Right kidney (tissue), 1 donor: Measurements from ENCODE around the gene TTYH3.
"Not testable (repeated sequence)": the region's sequence is repeated elsewhere in the genome, so short reads cannot be mapped to it uniquely, and the experiment has no call there.

Experiments used
- DNase-seq: peaks from one replicate; pipeline ENCODE4 v3.0.0-alpha.2; 2016

Gene TTYH3

DNA sequence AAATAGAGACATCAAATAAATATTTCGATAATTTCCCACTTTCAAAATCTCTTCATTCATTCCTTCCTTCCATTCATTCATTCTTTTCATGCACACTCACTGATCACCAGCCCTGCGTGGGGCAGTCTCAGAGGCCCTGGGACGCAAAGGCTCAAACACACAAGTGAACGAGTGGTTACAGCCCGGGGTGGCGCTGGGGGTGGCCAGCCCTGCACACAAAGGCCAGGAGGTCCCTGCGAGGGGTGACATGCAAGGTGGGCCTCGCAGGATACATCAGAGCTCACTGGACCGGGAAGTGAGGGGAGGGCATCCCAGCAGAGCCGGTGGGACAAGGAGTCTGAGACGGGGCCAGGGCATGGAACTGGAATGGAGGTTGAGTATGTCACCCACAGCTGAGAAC lies 29.9 kb upstream of the TTYH3 start:
- no peak for DNase-seq

DNA sequence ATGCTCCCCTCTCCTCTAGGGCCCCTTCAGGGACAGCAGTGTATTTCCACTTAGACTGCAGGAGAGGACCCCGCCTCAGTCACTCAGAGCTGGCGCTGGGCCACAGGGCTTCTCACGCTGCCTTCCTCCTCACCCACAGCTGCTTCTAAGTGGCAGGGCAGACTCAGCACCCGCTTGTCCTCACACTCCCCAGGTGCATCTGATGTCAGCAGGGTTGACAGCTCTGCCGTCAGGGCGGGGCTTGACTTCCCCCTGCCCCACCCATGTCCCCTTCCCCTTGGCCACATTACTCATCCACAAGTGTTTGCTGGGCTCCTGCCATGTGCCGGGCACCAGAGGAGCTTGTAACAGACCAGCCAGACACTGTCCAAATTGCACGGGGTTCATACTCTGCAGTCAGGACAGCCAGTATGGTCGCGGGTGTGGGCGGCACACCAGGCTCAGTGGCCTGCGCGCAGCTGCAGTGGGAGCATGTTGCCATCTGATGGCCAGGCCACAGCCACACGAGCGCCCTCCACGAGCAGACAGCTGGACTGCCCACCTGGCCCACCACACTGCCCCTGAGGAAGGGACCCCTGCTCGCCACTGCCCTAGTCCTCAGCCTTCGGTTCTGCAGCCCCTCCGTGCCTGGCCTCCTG lies 29.3 kb upstream of the TTYH3 start:
- DNase-seq = no peak

DNA sequence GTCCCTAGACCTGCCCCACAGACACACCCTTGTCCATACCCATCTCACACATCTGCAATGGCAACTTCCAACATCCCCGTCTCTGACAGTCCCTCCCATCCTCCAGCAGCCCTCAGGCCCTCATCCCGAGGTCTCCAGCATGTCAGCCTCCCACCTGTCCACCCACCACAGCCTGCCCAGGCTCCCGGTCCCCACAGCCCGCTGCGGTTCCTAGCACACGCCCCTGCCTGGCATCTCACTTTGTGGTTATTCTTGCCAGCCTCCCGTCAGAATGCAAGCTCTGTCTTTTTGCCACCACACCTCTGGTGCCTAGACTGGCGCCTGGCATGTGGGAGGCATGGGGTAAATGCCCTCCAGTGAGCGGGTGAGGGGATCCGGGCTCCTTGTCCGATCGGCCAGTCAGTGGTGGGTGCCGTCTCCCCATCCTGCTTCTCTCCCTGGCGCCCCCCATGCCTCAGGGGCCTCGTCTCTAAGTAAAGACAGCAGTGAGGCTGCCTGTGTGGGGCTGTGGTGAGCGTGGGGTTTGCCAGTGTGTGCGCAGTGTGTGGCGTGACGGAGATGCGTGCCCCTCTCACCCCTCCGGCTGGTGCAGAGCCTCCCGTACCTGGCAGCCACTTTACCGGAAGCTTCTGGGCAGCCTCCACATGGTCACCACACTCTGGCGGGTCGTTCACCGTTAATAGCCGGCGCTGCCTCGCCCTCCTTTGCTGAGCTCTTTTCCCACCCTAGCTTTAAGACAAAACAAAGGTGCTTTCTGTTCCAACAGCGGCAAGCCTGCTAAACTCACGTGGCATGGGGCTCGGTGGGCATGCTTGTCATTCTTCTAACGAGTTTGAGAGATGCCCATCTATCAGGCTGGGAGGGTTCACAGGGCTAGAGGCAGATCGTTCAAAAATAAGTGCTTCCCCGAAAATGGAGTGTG lies 28.5 kb upstream of the TTYH3 start:
- DNase-seq = no peak

DNA sequence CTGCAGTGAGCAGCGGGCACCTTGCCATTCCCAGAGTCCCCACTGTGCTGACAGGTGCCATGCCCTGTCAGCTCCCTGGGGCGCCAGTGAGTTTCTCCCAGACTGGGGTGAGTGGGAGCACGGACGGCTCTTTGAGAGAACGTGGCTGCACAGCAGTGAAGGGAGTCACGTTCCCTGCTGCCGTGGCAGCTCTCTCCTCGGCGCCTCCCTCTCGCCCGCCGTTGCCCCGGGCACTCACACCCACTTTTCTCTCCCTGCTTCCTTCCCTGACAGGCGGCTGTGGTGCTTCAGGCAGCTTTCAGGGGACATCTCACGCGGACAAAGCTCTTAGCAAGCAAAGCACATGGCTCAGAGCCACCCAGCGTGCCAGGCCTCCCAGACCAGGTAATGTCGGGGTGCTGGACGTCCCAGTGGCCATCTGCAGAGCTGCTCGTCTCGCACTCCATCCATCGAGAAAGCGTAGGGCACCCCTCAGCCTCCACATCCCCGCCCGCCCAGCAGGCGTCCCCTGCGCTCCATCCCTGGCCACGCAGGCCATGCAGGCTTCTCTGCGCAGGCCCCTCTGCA lies 27.1 kb upstream of the TTYH3 start:
- DNase-seq = no peak

DNA sequence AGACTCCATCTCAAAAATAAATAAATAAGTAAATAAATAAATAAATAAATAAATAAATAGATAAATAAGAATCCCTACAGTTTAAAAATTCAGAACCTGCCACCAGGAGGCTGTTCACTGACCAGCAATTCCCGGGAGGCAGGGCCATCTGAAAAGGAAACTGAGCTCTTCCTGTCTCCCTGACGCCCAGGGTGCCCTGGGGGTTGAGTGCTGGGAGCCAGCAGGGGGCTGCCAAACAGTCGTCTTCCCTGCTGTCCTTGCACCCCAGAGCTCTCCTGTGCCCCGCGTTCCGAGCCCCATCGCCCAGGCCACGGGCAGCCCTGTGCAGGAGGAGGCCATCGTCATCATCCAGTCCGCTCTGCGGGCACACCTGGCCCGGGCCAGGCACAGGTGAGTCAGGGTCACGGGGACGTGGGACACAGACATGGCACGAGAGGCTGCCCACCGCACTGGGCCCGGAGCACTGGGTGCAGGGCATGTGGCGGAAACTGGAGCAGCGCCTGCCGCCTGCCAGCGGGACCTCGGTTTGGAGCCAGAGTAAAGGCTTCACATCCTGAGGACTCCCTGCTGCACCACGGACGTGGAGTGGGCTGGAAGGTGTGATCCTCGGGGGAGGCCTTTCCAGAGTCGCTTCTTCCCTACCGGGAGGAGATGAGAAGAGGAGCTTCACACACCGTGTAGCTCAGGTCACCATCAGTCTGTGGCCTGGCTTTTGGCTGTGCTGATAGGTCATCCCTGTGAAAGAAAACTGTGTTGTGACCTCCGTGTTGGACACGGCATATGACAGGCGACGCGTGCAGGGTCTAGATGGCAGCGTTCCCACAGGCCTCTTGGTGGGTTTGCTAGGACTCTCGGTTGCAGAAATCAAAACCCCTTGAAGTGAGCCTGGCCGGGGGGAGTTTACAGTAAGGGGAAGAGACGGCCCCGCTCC lies 25.9 kb upstream of the TTYH3 start:
- DNase-seq = no peak

DNA sequence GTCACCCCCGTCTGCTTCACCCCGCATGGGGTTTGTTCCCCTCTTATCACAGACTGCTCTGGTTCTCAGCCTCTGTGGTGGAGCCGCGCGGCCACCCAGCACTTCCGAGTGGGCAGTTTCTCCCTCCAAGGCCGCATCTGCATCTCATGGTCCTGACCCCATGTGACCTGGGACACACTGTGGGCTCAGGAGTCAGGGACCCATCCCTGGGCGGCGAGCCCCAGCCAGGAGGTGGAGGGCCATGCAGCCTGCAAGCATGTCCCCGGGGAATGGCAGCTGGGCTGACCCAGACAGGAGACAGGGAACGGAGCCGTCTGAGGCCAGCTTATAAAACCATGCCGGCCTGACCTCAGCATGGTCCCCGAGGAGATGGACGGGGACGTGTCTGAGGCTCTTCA lies 25.2 kb upstream of the TTYH3 start:
- DNase-seq = no peak

DNA sequence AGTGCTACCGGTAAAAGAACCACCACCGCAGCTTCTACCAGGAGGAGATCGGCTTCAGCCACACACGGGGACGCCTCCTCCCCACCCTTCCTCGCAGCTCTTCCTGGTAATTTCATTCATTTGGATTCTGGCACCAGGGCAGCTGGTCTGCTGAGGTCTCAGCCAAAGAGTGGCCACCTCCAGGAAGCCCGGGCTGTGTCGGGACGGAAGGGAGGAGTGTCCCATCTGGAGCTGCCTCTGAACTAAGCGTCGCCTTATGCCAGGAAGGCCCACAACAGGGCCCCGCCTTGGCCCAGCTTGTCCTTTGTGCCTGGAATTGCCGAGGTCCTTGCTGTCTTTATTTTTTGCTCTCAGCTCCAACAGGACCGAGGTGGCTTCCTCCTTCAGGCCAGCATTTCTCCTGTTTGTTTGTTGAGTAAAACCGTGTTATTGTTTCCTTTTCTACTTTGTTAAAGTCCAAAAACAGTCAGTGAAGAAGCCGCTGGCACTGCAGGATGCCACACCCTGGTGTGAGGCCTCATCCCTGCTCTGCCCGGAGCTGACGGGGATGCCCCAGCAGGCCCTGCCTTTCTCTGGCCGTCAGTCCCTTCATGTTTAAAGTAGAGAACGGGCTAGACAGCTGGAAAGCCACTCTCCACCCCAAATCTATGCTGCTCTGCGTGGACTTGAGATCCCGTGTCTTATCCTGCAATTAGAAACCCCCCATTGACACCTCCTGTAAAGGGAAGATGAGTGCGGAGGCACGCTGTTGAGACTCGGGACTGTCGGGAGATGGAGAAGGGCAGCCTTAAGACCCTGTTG lies 24.5 kb upstream of the TTYH3 start:
- no peak for DNase-seq

DNA sequence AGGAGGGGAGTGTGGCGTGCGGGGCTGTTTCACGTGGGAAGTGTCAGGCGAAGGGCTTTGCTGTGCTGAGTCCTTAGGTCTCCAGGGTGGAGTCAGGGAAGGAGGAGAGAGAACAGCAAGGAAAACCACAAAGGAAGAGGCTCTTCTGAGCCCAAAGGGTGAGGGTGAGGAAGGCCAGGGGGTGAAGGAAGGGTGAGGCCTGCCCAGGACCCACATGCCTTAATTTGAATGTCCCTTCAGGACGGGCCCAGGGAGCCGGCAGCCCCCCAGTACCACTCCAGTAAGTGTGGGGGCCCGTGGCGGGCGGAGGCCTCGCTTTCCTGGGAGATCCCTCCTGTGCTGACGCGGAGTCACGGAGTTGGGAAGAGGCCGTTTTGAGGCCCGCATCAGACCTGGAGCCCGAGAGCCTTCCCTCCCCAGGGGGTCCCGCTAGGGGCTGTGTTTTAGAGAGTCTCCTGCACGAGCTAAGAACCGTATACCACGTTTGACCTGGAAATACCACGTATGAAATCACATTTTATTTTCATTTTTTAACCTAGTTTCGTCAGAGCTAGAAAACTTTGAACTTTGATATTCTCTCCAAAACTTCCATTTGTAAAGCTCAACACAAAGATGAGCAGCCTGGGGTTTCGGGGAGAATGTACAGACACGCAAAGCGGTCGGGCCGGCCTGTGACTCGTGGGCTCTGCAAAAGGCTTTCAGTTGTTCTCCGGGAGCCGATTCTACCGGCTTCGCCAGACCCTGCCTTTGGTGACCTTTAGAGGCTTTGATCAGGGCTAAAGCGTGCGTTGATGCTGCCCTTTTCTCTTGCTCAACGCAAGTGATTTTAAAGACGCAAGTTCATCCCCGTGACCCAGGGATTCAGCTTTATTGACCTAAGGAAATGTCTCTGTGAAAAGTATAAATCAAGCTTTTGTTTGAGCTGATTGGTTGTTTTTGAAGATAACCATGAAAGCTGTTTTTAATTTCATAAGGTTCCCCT lies 23.6 kb upstream of the TTYH3 start:
- no peak for DNase-seq

DNA sequence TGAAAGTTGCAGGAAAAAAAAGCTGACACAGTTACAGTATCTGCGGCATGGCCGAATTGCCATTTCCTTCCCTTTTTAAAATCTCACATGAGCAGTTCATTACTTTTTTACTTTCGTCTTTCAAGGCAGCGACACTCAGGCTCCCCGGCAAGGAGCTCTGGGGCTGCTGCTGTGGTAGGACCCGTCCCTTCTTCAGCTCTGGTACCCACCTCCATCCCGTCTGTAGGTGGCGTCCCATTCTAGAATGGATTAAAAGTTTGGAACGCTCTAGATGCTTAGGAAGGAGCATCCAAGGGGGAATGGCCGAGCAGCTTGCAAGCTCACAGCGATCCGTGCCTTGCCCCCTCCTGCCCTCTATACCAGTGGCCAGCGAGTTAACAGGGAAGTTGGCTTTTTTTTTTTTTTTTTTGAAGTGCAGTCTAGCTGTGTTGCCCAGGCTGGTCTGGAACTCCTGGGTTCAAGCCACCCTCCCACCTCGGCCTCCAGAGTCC lies 22.8 kb upstream of the TTYH3 start:
- no peak for DNase-seq

DNA sequence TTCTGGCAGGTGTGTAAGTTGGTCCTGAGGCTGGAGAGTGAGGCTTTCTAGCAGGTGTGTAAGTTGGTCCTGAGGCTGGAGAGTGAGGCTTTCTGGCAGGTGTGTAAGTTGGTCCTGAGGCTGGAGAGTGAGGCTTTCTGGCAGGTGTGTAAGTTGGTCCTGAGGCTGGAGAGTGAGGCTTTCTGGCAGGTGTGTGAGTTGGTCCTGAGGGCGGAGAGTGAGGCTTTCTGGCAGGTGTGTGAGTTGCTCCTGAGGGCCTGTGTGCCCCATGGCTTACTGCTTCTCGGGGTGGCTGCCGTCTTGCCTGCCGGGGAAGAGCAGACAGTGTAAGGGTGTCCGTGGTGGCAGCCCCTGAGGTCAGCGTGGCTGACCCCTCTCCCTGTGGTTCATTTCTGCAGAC lies 22.1 kb upstream of the TTYH3 start:
- not testable (repeated sequence) for DNase-seq

DNA sequence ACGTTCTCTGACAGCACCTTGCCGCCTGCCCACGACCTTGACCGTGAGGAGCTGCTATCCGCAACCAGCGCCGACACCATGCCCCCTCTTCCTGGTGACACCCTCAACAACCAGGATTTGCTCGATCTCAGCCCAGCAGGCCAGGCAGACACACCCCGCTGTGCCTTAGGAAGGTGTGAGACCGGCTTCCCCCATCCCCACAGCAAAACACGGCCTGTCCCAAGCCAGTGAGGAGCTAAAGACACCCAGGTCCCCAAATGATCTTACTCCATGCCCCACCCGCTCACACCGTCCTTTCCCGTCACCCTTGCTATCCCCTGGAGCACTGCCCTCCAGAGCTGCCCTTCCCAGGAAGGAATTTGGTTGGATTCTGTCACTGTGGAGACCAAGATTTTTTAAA lies 21.3 kb upstream of the TTYH3 start:
- no peak for DNase-seq

DNA sequence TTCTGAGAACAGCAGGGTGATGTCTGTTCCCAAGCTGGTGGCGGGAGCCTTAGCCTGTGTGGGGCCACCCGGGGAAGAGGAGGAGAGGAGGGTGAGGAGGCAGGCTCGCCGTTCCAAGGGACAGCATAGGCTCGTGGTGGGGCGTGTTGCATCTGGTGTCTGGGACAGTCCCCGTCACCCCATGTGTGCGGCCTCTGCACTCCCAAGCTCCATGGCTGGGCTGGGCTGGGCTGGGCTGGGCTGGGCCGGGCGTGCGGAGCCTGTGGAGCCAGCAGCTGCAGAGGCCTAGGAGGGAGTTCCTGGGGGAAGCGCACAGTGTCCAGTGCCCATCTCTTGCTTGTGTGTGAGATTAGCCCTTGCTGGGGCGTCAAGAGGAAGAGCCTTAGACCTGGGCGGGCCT lies 20.9 kb upstream of the TTYH3 start:
- DNase-seq = no peak

DNA sequence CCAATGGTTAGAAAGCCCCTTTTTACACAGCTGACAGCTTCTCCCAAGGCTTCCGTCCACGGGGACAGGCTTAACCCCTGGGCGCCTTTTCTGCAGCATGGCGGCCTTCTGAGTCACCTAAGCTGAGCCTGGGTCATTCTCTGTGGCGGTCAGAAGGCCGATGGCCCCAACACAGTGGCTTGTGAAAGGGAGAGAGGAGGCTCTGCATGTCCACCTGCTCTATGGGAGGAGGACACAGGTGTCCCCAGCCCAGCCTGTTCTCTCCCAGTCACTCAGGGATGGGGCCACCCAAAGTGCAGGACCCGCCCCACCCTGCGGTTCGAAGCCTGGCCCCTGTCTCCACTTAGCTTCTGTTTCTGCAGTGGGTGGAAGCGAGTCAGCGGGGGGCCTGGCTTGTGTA lies 20.4 kb upstream of the TTYH3 start:
- no peak for DNase-seq

DNA sequence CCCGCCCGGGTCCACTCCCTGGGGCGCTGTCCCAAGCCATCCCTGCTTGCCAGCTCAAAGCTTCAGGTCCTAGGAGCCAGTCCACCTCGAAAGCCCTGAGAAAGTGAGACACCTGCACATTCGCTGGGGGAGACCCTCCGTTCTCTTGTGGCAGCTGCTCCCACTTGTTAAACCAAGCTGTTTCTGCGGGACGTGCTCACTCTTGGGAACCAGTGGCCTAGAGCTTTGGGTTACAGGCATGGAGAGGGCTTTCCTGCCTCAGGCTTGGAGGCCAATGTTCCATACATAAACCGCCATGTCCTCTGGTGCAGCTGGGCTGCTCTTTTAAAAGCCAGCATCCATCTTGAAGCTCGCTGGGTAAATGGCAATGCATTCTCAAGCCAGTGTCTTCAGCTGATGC lies 19.9 kb upstream of the TTYH3 start:
- DNase-seq = no peak

DNA sequence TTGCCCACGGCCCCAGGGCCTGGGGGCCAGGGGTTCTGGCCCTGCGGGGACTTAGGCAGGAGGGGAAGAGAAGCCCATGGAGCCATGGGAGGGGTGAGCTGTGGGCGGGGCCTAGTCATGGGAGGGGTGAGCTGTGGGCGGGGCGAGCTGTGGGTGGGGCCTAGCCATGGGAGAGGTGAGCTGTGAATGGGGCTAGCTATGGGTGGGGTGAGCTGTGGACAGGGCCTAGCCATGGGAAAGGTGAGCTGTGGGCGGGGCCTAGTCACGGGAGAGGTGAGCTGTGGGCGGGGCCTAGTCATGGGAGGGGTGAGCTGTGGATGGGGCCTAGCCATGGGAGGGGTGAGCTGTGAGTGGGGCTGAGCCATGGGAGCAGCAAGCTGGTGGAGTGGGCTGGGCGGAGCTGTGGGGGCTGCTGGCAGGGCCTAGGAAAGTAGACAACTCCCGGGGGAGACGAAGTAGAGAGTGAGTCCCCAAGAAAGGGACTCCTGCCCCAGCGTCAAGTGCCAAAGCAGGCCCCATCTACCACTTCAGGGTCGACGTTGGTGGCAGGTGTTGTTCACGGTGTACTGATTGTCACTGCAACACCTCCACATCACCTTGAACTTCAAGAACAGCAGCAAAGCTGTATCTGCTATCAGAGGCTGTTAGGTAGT lies 19.2 kb upstream of the TTYH3 start:
- no peak for DNase-seq

DNA sequence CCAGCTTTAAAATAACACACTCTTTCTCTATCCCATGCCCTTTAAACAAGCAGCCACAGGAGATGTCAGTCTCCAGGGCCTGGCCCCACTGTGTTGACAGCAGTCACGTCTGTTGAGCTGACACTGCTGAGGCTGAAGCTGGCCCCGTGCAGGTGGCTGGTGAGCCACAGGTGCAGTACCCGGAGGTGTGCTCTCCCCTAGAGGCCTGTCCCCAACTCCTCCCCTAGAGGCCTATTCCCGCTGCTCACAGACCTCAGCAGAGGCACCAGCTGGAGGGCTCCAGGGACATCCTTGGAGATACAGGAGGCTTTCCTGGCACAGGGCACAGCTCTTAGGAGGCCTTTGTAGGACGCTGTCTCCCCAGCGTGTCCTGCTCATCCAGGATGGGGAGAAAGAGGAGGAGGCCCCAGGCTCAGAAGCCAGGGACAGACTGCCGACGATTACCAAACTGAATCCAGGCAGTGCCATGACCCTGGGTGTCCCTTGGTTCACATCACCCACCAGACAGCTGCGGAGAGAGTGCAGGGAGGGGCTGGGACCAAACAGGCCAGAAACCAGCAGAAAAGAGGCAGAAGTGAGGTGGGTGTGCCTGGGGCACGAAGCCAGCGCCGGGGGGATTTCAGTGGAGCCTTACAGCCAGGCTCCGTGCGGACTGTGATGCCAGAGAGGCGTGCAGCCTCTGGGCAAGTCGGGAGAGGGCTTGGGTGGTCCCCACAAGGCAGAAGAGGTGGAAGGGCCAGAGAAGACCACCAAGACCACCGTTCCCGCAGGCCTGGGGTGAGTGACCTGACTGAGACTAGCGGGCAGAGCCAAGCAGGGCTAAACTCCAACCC lies 18.5 kb upstream of the TTYH3 start:
- DNase-seq = no peak

DNA sequence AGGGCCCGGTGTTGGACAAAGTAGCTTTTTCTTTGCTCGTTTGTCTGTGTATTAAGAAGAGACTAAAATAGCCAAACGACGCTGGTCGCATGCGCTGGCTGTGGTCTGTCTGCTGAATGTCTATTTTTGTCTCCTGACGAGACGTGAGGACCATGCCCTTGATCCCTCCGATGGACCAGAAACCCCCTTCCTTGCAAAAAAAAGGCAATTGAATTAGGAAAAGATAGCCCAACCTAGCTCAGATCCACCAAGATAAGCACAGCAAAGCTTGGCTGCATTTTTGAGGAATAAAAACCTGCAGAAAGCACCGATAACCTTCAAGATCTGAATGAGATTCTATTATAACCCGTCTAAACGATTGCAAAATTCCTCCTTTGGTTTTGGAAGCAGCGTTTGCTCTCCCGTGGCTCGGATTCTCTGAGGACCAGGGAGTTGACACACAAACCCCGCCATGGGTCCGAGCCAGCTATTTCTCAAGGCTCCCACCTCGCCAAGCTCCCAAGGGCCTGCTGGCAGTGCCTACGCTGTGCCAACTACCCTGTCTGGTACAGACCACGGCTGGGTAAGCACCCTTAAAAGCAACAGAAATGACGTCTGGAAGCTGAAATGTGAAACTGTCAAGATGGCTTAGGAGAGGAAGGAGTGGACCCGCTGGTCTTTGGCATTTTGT lies 17.7 kb upstream of the TTYH3 start:
- no peak for DNase-seq
